HG03045 (cell line): ENCODE results near the gene HCFC2.
"Not testable (repeated sequence)": the region's sequence is repeated elsewhere in the genome, so short reads cannot be mapped to it uniquely, and the experiment has no call there.

Experiments
- ATAC-seq: cut with Tn5 transposase; IDR thresholded peaks from one replicate; pipeline ENCODE4 v1.9.1; 2021; ENCODE audit warnings: mild to moderate bottlenecking, moderate library complexity; ENCODE audit not compliant: unreplicated experiment

Gene HCFC2

DNA sequence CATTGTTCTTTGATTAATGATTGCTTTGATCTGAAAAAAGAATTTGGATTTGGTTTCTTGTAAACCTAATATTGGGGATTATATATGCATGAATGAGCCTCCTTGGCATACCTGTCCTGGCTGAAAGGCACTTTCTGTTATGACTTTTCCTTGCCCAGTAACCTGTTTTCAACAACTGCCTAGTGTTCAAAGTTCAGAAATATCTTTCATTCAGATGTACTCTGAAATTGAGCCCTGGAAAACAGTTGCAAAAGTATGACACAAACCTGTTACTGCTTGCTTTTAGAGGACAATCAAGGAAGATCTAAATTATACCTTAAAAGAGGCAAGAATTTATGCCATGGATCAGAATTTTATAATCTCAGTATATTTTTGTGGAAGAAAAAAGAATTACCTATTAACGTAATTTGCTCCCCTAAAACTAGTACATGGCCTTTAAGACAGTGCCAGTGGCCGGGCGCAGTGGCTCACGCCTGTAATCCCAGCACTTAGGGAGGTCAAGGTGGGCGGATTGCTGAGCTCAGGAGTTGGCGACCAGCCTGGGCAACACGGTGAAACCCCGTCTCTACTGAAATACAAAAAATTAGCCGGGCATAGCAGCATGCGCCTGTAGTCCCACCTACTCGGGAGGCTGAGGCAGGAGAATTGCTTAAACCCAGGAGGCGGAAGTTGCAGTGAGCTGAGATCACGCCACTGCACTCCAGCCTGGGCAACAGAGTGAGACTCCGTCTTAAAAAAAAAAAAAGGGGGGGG is 50.7 kb downstream of the HCFC2 start:
- ATAC-seq: not testable (repeated sequence)

DNA sequence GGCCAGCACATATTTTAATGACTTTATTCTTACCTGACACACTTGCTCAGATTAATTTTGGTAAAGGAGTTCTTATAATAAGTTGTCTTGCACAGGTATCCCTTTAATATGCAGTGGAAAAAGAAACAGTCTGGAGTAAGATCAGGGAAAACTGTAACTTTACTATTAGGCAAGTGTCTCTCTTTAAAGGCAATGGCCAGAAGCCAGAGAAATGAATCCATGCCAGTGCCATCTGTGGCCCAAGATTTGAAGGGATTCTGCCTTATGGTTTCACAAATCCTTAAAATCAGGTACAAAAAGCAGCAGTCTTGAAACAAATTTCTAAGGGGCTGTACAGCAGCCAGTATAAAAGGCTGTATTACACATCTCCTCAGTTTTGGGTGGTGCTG is 51.2 kb downstream of the HCFC2 start:
- no peak for ATAC-seq

DNA sequence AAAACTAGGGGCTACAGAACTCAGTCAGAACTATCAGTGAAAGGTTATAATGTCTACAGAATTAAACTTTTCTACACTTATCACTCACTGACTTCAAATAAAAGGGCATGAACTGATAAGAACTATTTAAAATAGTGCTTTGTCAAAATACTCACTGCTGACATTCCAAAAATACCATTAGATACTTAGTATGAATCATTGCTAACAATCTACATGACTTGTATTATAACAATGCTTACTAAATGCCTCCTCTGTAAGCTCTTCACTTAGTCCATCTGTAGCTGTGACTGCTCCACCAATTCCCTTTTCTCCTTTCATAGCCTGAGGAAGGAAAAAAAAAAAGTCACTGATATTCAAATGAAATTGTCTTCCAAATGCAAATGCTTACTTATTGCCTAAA is 56.7 kb downstream of the HCFC2 start:
- no peak for ATAC-seq

DNA sequence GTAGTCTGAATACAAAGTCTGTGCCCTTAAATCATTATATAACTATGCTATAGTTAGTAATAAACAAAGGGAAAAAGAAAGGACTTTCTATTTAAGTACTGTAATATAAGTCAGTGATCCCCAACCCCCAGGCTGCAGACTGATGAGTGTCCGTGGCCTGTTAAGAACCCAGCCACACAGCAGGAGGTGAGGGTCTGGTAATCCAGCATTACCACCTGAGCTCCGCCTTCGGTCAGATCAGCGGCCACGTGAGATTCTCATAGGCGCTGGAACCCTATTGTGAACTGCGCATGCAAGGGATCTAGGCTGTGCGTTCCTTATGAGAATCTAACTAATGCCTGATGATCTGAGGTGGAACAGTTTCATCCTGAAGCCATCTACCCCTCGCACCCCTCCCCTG is 58.0 kb downstream of the HCFC2 start:
- ATAC-seq: no peak

DNA sequence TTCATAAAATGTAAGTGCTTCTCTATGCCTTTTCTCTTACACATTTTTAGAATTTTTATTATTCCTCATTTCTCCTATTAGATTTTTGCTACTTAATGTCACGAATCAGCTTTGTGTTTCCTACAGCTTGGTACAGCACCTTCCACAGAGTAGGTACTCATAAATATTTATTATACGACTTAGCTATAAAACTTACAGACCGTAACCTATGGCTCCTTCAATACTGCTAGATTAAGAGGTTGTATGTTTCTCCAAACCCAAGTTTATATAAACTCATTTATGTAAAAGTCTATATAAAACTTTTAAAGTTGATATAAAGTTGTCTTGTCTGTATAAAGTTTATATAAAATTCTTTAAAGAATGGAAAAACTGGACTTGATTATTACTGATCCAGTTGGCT is 62.2 kb downstream of the HCFC2 start:
- ATAC-seq: no peak

DNA sequence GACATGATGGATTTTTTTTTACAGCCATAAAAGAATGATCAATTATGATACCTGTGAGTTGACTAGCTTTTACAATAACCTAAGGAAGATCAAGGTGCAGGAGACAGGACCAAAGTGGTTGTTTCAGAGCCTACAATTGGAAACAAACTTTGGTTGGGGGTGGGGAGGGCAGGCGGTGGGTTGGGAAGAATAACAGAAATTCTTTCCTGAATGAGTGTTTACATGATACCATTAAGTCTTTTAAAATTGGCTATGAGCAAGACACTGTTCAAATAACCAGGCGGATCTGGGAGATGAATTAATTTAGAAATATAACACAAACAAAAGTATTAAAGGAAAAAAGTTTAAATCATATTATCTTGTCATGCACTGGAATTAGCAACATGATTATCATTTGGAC is 66.4 kb downstream of the HCFC2 start:
- no peak for ATAC-seq

DNA sequence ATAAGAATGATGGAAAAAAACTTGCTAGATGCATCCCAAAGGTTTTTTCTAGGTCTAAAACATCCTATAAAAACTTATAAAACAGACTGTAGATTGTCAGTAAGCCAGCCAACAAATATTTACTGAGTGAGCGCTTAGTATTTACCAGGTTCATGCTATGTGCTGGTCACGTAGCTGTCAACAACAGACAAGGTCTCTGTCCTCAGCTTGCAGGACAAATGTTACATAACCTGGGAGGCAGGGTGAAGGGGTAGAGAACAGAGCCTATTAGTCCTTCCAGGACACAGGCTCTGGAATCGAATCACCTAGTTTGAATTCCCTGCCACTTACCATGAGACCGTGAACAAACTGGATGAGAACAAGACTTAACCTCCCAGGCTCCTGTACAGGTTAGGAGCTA is 67.3 kb downstream of the HCFC2 start:
- ATAC-seq: no peak

- ATAC-seq: no peak
Observed at GRCh38 chr12:104132351-104132956, 68.1 kb downstream of the HCFC2 start.

DNA sequence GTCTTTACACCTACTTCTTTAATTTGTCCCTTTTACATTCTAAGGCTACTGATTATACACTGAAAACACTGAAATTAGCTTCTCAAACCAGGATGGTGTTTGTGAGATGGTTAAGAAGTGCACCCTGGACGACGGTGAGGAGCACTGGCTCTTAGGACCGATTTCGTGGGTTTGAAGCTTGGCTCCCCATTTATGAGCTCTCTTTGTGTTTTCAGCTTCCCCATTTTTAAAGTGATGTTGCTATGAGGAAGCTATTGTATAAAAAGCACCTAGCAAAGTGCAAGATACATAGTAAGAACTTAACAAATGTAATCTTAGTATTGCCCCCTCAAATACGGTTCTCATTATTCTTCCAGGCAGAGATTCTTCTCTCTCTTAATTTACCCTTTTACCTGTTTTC is 69.0 kb downstream of the HCFC2 start:
- no peak for ATAC-seq

DNA sequence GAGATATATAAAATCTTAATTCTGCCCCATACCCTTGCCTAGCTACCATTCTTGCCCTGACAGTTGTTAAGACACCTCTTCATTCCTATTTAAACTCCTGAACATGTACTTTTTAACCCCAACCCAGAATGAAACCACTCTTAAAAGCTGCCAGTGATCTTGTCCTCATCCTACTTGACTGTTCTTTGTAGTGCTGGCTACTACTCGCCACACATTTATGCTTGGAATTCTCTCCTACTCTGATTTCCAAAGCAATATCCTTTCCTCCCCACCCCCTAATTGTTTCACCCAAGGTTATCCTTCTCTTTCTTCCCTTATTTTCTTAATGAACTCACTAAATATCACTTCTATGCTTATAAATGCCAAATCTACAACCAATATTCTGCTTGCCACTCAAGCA is 69.5 kb downstream of the HCFC2 start:
- no peak for ATAC-seq

GRCh38 chr12:104134882-104135281 is 70.6 kb downstream of the HCFC2 start:
- ATAC-seq: no peak

DNA sequence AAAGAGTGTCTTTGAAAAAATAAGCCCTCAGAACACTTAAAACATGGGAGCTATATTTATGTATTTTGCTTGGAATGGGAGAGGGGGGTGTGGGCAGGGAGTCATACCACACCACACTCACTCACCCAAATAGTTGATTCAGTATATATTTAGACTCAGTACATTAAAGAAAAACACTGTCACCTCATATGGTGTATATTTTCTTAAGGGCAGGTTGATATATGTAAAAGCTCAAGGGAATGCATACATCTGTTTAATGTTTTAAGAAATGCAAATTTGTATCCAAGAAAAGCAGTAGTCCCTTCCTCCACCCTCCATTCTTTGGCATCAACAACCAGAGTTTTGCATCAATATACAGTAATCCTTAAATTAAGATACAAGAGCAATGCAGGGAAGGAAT is 72.2 kb downstream of the HCFC2 start:
- no peak for ATAC-seq

GRCh38 chr12:104137001-104137901 is 72.9 kb downstream of the HCFC2 start:
- peak; percentile 30 for ATAC-seq

- peak; percentile 91 for ATAC-seq
Observed at GRCh38 chr12:104137902-104138796, 73.8 kb downstream of the HCFC2 start, which contains the start of gene NFYB. Gene NFYB (minus strand): TSS chr12:104138210. CDS start chr12:104135453, 2,757 bp downstream.

DNA sequence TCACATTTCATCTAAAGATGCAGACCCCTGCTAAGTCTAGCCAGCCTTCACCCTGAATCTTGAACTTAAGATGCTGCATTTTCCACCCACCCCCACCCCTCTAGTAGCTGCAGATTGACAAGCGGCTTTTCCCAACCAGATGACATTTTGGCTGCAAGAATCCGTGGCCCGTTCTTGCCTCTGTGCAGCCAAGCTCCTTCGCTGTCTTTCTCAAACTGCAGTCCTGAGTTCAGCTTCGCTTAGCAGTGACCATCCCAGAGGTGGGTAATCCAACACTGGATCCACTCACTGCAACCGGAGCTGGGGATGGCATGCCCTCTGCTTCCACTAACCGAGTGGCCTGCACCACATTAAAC is 74.4 kb downstream of the HCFC2 start:
- no peak for ATAC-seq

DNA sequence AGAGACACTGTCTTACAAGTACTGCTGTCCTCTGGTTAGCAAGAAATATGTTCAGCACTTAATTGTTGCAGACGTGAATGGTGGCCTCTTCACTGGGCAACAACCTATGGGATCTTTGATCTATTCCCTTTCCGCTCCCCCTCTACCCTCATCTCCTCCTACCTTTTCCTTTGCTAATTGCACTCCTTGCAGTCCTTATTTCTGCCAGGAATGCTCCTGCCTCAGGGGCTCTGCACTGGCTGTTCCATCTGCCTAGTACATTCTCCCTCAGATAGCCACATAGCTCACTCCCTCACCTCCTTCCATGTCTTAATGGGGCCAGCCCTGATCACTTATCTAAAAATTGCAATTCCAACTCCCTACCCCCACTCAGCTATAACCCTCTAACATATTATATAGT is 78.2 kb downstream of the HCFC2 start:
- ATAC-seq: no peak

- no peak for ATAC-seq
Observed at GRCh38 chr12:104143002-104143401, 78.7 kb downstream of the HCFC2 start.

- ATAC-seq: no peak
Observed at GRCh38 chr12:104143918-104144317, 79.6 kb downstream of the HCFC2 start.

GRCh38 chr12:104147346-104147745 is 83.0 kb downstream of the HCFC2 start:
- ATAC-seq: no peak

DNA sequence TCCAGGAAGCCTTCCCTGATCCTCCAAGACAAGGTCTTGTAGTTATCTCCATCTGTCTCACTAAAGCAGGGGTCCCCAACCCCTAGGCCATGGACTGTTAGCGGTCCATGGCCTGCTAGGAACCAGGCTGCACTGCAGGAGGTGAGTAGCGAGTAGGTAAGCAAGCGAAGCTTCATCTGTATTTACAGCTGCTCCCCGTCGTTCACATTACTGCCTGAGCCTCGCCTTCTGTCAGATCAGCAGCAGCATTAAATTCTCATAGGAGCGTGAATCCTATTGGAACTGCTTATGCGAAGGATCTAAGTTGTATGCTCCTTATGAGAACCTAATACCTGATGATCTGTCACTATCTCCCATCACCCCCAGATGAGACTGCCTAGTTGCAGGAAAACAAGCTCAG is 86.1 kb downstream of the HCFC2 start:
- no peak for ATAC-seq
